ENCODE measurements around the gene CAMK1D.

GRCh38 chr10:12465385-12466136 is 116.2 kb downstream of the CAMK1D start:
- TF ChIP-seq POLR2A (IDR thresholded peaks at IDR 0.05; ENCODE audit: low read depth, low read length), result no peak
- no peak for TF ChIP-seq CTCF (conservative IDR thresholded peaks at IDR 0.05; ENCODE audit: low read depth, low read length)
- TF ChIP-seq, protein P1, sequence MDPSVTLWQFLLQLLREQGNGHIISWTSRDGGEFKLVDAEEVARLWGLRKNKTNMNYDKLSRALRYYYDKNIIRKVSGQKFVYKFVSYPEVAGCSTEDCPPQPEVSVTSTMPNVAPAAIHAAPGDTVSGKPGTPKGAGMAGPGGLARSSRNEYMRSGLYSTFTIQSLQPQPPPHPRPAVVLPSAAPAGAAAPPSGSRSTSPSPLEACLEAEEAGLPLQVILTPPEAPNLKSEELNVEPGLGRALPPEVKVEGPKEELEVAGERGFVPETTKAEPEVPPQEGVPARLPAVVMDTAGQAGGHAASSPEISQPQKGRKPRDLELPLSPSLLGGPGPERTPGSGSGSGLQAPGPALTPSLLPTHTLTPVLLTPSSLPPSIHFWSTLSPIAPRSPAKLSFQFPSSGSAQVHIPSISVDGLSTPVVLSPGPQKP (IDR thresholded peaks at IDR 0.05; ENCODE audit: borderline replicate concordance, low read depth, low read length), result no peak
- no peak for TF ChIP-seq SMC3 (IDR thresholded peaks at IDR 0.05; ENCODE audit: low read depth, low read length)
- TF ChIP-seq MAZ (IDR thresholded peaks at IDR 0.05; ENCODE audit: borderline replicate concordance, low read depth, low read length), result no peak
- TF ChIP-seq CEBPB (IDR thresholded peaks at IDR 0.05; ENCODE audit: low read depth, low read length), result no peak
- TF ChIP-seq RAD21 (IDR thresholded peaks at IDR 0.05; ENCODE audit: low read length), result no peak

Data from IMR-90 (cell line).